ENCODE results near the gene PEX14. TPM values are rescaled to one million over a fixed set of nuclear protein-coding genes. Genes with fewer than 3 reads are reported as not detected.
A peak's percentile ranks its signal among the peaks of the same experiment; 100 is the strongest.

Gene PEX14
- total and polyA plus RNA-seq, 9 of the 15 experiments (the other 6 are each of a cell fraction or from before 2014, with no cell fraction given): 2.6 to 45.7 (median 22.7) TPM

DNA sequence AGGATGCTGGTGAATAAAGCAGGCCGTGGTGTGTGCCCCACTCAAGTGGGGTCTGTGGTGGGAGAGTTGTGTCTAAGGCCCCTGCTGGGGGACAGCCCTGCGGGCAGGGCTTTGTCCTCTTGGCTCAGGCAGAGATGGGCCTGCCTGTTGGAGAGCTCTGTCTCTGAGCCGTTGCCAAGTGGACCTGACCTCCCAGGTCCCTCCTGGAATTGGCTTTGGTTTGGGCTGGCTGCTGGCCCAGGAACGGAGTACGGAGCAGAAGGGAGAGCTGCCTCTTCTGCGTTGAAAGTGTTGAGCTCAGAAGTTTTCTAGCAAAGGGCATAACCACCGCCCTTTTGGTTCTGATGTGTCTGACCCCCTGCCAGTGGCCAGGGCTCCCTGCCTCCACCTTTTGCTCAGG is 153.9 kb downstream of the PEX14 start (continued):
- TF ChIP-seq, protein P1, sequence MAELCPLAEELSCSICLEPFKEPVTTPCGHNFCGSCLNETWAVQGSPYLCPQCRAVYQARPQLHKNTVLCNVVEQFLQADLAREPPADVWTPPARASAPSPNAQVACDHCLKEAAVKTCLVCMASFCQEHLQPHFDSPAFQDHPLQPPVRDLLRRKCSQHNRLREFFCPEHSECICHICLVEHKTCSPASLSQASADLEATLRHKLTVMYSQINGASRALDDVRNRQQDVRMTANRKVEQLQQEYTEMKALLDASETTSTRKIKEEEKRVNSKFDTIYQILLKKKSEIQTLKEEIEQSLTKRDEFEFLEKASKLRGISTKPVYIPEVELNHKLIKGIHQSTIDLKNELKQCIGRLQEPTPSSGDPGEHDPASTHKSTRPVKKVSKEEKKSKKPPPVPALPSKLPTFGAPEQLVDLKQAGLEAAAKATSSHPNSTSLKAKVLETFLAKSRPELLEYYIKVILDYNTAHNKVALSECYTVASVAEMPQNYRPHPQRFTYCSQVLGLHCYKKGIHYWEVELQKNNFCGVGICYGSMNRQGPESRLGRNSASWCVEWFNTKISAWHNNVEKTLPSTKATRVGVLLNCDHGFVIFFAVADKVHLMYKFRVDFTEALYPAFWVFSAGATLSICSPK (IDR thresholded peaks at IDR 0.05; ENCODE audit: borderline replicate concordance): no peak
- TF ChIP-seq FOXA1 (IDR thresholded peaks at IDR 0.05; ENCODE audit: borderline replicate concordance): no peak

DNA sequence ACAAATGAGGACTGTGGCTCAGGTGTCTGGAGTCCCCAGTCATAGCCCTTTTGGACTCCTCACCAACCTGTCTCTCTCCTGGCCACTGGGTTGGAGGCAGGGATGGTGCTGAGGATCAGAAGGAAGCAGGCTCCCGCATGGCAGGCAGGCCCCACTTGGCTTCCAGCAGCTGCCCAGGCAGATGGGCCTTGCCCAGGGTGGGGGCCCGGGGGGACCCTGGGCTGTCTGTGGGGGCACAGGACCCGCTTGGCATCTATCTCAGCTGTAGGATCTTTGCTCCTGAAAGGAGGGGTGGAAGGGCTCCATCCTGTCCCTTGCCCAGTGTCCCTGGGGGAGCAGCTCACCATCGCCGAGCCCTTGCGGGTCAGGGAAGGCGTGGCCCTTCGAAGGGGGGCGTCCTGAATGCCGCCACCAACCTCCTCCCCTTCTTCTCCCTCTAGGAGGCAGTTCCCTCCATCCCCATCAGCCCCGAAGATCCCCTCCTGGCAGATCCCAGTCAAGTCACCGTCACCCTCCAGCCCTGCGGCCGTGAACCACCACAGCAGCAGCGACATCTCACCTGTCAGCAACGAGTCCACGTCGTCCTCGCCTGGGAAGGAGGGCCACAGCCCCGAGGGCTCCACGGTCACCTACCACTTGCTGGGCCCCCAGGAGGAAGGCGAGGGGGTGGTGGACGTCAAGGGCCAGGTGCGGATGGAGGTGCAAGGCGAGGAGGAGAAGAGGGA is 154.5 kb downstream of the PEX14 start:
- no peak for FAIRE-seq
- POLR2A ChIA-PET: interaction anchor here (0.6 to 0.7 kb wide), 2 partner anchors 11 to 93 kb away, joined by 3 to 4 read pairs; no protein-coding TSS in a partner anchor
- 88% methylated on average over 20 of the region's 25 CpGs for WGBS (ENCODE audit: insufficient coverage, low coverage, missing lambda C conversion rate)

More for the DNA sequence above, 154.5 kb downstream of the PEX14 start:
- DNase-seq (ENCODE audit: extremely low read depth in 1 of 4, low spot score in 3 of 4): no peak
- Histone ChIP-seq H3K9me3 (replicated peaks; ENCODE audit: control insufficient read depth, insufficient read depth, low read depth, low read length) (no peaks in the 10 kb centered on the region), H3K27ac (ENCODE audit: extremely low read depth, low read depth, low read length) (no peak overlapping the region), H3K4me2 (ENCODE audit: insufficient read depth, low read length) (no peak overlapping the region), H3K79me2 (ENCODE audit: control insufficient read depth, insufficient read depth, low read length) (no peaks in the 10 kb centered on the region), H2AFZ (ENCODE audit: low read depth, low read length) (no peak overlapping the region), H3K9ac (ENCODE audit: insufficient read depth in 1 of 2, low read depth in 2 of 2, low read length in 2 of 2) (no peak overlapping the region; a peak in 1 of 4 replicates), H3K4me1 (replicated peaks in 1 of 2; ENCODE audit: control insufficient read depth in 2 of 2, insufficient read depth in 2 of 2, low read length in 2 of 2) (peaks cover 0 to 30% of the 10 kb centered on the region in 2 experiments; a peak in 1 of 5 replicates), H4K20me1 (replicated peaks; ENCODE audit: control insufficient read depth, insufficient read depth, low read length) (peaks cover 3% of the 10 kb centered on the region; the same call in 1 of the 2 replicates), H3K9me1 (ENCODE audit: control insufficient read depth, insufficient read depth, low read length) (no peaks in the 10 kb centered on the region), H3K4me3 (no peak overlapping the region), H3K27me3 (ENCODE audit: control insufficient read depth in 2 of 2, insufficient read depth in 2 of 2, low read length in 2 of 2) (no peaks in the 10 kb centered on the region), H3K36me3 (ENCODE audit: control insufficient read depth, insufficient read depth, low read length) (peaks cover 41% of the 10 kb centered on the region; the same call in 1 of the 3 replicates)
- intact Hi-C loops (cut with micrococcal nuclease): no loop called here
- CTCF ChIA-PET (ENCODE audit: low intra/inter-chr PET ratio): no interaction called here
- no peak for ATAC-seq
- in situ Hi-C loops (cut with MboI): no loop called here
- no TSS peak for BruUV-seq (replicated peaks)
- TF ChIP-seq ZNF583 (CRISPR knock-in tag; IDR thresholded peaks at IDR 0.05) (no peak), ZNF124 (CRISPR knock-in tag; IDR thresholded peaks at IDR 0.05) (no peak), ZNF57 (CRISPR knock-in tag; IDR thresholded peaks at IDR 0.05) (no peak), HIVEP1 (CRISPR knock-in tag; IDR thresholded peaks at IDR 0.05) (no peak), RNF2 (IDR thresholded peaks at IDR 0.05) (no peak)
- TF ChIP-seq, protein P2, sequence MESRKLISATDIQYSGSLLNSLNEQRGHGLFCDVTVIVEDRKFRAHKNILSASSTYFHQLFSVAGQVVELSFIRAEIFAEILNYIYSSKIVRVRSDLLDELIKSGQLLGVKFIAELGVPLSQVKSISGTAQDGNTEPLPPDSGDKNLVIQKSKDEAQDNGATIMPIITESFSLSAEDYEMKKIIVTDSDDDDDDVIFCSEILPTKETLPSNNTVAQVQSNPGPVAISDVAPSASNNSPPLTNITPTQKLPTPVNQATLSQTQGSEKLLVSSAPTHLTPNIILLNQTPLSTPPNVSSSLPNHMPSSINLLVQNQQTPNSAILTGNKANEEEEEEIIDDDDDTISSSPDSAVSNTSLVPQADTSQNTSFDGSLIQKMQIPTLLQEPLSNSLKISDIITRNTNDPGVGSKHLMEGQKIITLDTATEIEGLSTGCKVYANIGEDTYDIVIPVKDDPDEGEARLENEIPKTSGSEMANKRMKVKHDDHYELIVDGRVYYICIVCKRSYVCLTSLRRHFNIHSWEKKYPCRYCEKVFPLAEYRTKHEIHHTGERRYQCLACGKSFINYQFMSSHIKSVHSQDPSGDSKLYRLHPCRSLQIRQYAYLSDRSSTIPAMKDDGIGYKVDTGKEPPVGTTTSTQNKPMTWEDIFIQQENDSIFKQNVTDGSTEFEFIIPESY (CRISPR knock-in tag; IDR thresholded peaks at IDR 0.05): peak; percentile 15; the same call in 1 of the 2 replicates
